Superior temporal gyrus (tissue), 1 donor: ENCODE data around the gene NR2C2AP.

Source experiments
- DNase-seq: peaks from one replicate; pipeline ENCODE4 v3.0.0-alpha.2; 2016; ENCODE audit errors: extremely low spot score

Gene NR2C2AP

GRCh38 chr19:19152668-19153384 lies 50.4 kb downstream of the NR2C2AP start:
- no peak for DNase-seq

GRCh38 chr19:19151418-19151817 lies 51.8 kb downstream of the NR2C2AP start:
- DNase-seq = no peak
